HG02678 (cell line): Measurements from ENCODE around the gene TAPT1.
"Not testable (repeated sequence)": the region's sequence is repeated elsewhere in the genome, so short reads cannot be mapped to it uniquely, and the experiment has no call there.

Experiments used
- ATAC-seq: cut with Tn5 transposase; IDR thresholded peaks from one replicate; pipeline ENCODE4 v1.9.1; 2021; ENCODE audit warnings: mild to moderate bottlenecking, moderate library complexity; ENCODE audit not compliant: unreplicated experiment

TAPT1 gene

GRCh38 chr4:16187455-16187854 is 38.8 kb downstream of the TAPT1 start:
- ATAC-seq: no peak

- no peak for ATAC-seq
These were observed 39.3 kb downstream of the TAPT1 start for GRCh38 chr4:16186986-16187385.

GRCh38 chr4:16183604-16184003 is 42.7 kb downstream of the TAPT1 start:
- no peak for ATAC-seq

GRCh38 chr4:16176621-16177020 is 49.6 kb downstream of the TAPT1 start:
- no peak for ATAC-seq

GRCh38 chr4:16171831-16172230 is 54.4 kb downstream of the TAPT1 start:
- ATAC-seq: no peak

- no peak for ATAC-seq
These were observed 56.8 kb downstream of the TAPT1 start for GRCh38 chr4:16169490-16169889.

GRCh38 chr4:16168710-16169388 is 57.4 kb downstream of the TAPT1 start:
- no peak for ATAC-seq

GRCh38 chr4:16168144-16168543 is 58.1 kb downstream of the TAPT1 start:
- no peak for ATAC-seq

- no peak for ATAC-seq
These were observed 60.3 kb downstream of the TAPT1 start for GRCh38 chr4:16165931-16166330.

GRCh38 chr4:16162891-16163290 is 63.4 kb downstream of the TAPT1 start:
- ATAC-seq: no peak

GRCh38 chr4:16161851-16162408 is 64.3 kb downstream of the TAPT1 start:
- ATAC-seq: no peak

GRCh38 chr4:16160457-16160856 is 65.8 kb downstream of the TAPT1 start:
- ATAC-seq: no peak

- ATAC-seq: no peak
These were observed 67.0 kb downstream of the TAPT1 start for GRCh38 chr4:16159286-16159685.

- no peak for ATAC-seq
These were observed 67.8 kb downstream of the TAPT1 start for GRCh38 chr4:16158504-16158852.

- no peak for ATAC-seq
These were observed 68.4 kb downstream of the TAPT1 start for GRCh38 chr4:16157609-16158503.

- no peak for ATAC-seq
These were observed 70.6 kb downstream of the TAPT1 start for GRCh38 chr4:16155528-16156169.

GRCh38 chr4:16154451-16154850 is 71.8 kb downstream of the TAPT1 start:
- no peak for ATAC-seq

- ATAC-seq: no peak
These were observed 75.6 kb downstream of the TAPT1 start for GRCh38 chr4:16150716-16151115.

GRCh38 chr4:16144913-16145312 is 81.4 kb downstream of the TAPT1 start:
- not testable (repeated sequence) for ATAC-seq

GRCh38 chr4:16142598-16143310 is 83.5 kb downstream of the TAPT1 start:
- no peak for ATAC-seq

- no peak for ATAC-seq
These were observed 85.4 kb downstream of the TAPT1 start for GRCh38 chr4:16140879-16141249.
